GM19238 (cell line): Measurements from ENCODE around the gene ARHGAP6.

Experiments used
- DNase-seq: peaks from one replicate; pipeline ENCODE4 v3.0.0; 2011; ENCODE audit warnings: low spot score; ENCODE audit not compliant: insufficient read length

ARHGAP6 gene

GRCh38 chrX:11665168-11666111 lies at the start of gene ARHGAP6:
TSS of gene ARHGAP6 (minus strand) at chrX:11665920. CDS start at chrX:11664828, 1,092 bp downstream.
- no peak for DNase-seq

- no peak for DNase-seq
These were observed 39.2 kb upstream of the ARHGAP6 start for GRCh38 chrX:11704725-11705495.

- no peak for DNase-seq
These were observed 38.1 kb upstream of the ARHGAP6 start for GRCh38 chrX:11703855-11704254.

- DNase-seq, result no peak
These were observed 37.4 kb upstream of the ARHGAP6 start for GRCh38 chrX:11702965-11703631.

GRCh38 chrX:11702420-11702819 lies 36.7 kb upstream of the ARHGAP6 start:
- no peak for DNase-seq

- no peak for DNase-seq
These were observed 33.0 kb upstream of the ARHGAP6 start for GRCh38 chrX:11698702-11699101.

GRCh38 chrX:11688201-11688600 lies 22.5 kb upstream of the ARHGAP6 start:
- DNase-seq, result no peak

- no peak for DNase-seq
These were observed 21.4 kb upstream of the ARHGAP6 start for GRCh38 chrX:11687157-11687556.

- DNase-seq, result no peak
These were observed 17.3 kb upstream of the ARHGAP6 start for GRCh38 chrX:11683057-11683456.

GRCh38 chrX:11678158-11678557 lies 12.4 kb upstream of the ARHGAP6 start:
- no peak for DNase-seq

GRCh38 chrX:11672213-11672612 lies 6.5 kb upstream of the ARHGAP6 start:
- no peak for DNase-seq

GRCh38 chrX:11670316-11670715 lies 4.6 kb upstream of the ARHGAP6 start:
- no peak for DNase-seq

- DNase-seq, result no peak
These were observed 1.4 kb upstream of the ARHGAP6 start for GRCh38 chrX:11666952-11667685.

GRCh38 chrX:11666164-11666563 lies 444 bp upstream of the ARHGAP6 start:
- no peak for DNase-seq

- DNase-seq, result no peak
These were observed 1.2 kb downstream of the ARHGAP6 start for GRCh38 chrX:11664211-11665167.

GRCh38 chrX:11663875-11664210 lies 1.9 kb downstream of the ARHGAP6 start:
- DNase-seq, result no peak

- no peak for DNase-seq
These were observed 10.3 kb downstream of the ARHGAP6 start for GRCh38 chrX:11655282-11656015.

GRCh38 chrX:11648705-11649519 lies 16.8 kb downstream of the ARHGAP6 start:
- DNase-seq, result no peak

- DNase-seq, result no peak
These were observed 18.6 kb downstream of the ARHGAP6 start for GRCh38 chrX:11647138-11647537.
